IMR-90 (cell line): ENCODE data around the gene ITSN2. TPM values are rescaled to one million over a fixed set of nuclear protein-coding genes. Genes with fewer than 3 reads are reported as not detected.

Source experiments
- ATAC-seq: fragments of 200-7000 bp; cut with Tn5 transposase; 2 replicates; pipeline ENCODE4 v1.9.1; 2020; ENCODE audit warnings: low read depth, mild to moderate bottlenecking, moderate library complexity
- BruUV-seq: library from RNA; stranded (reverse); fragments of 400-500 nt; replicated peaks from 2 replicates; lab custom pipeline; 2021; lab: Mats Ljungman, UMichigan
- CTCF ChIA-PET: fragments of 300-600 bp; formaldehyde crosslinking; extraction: SDS; loops from one replicate; lab custom pipeline; 2021; ENCODE audit warnings: antibody characterized with exemption; lab: Yijun Ruan, JAX
- POLR2A ChIA-PET: fragments of 300-600 bp; sonication (Branson Sonifier 250); formaldehyde crosslinking; loops from one replicate; lab custom pipeline; 2022; ENCODE audit warnings: antibody characterized with exemption; ENCODE audit not compliant: unreplicated experiment; lab: Charles Lee
- DNase-seq: peaks from one replicate; pipeline ENCODE4 v3.0.0; 2013
- H2AFZ ChIP-seq: replicated peaks from 2 replicates; pipeline ENCODE3; 2013; ENCODE audit warnings: low read length, mild to moderate bottlenecking; ENCODE audit not compliant: poor library complexity
- H2AK5ac ChIP-seq: 2 replicates; pipeline ENCODE4 v1.6.1; 2013; ENCODE audit warnings: low read depth, low read length, inconsistent platforms
- H2AK9ac ChIP-seq: replicated peaks from 2 replicates; pipeline ENCODE3; 2013; ENCODE audit warnings: mild to moderate bottlenecking, low read depth, low read length, moderate library complexity; ENCODE audit not compliant: poor library complexity
- H2BK120ac ChIP-seq: 2 replicates; pipeline ENCODE4 v1.6.1; 2013; ENCODE audit warnings: low read depth, low read length, inconsistent platforms
- H2BK15ac ChIP-seq: 3 replicates; pipeline ENCODE4 v1.6.1; 2013; ENCODE audit warnings: low read depth, low read length, inconsistent platforms
- H2BK20ac ChIP-seq: 2 replicates; pipeline ENCODE4 v1.6.1; 2013; ENCODE audit warnings: low read depth, mild to moderate bottlenecking, inconsistent platforms, low read length, moderate library complexity
- H2BK5ac ChIP-seq: 2 replicates; pipeline ENCODE4 v1.6.1; 2013; ENCODE audit warnings: mild to moderate bottlenecking, low read depth, low read length, inconsistent platforms; ENCODE audit not compliant: poor library complexity, severe bottlenecking
- H3K14ac ChIP-seq: replicated peaks from 2 replicates; pipeline ENCODE4 v1.6.1; 2013; ENCODE audit warnings: low read depth, low read length, inconsistent platforms
- H3K18ac ChIP-seq: 2 replicates; pipeline ENCODE4 v1.6.1; 2013; ENCODE audit warnings: low read depth, low read length, control low read depth
- H3K23ac ChIP-seq: 2 replicates; pipeline ENCODE4 v1.6.1; 2013; ENCODE audit warnings: low read depth, low read length, inconsistent platforms
- H3K27ac ChIP-seq: 2 replicates; pipeline ENCODE4 v1.5.1; 2013; ENCODE audit warnings: mild to moderate bottlenecking, control low read depth, low read length; ENCODE audit not compliant: insufficient read depth
- H3K27me3 ChIP-seq: 2 replicates; pipeline ENCODE4 v1.6.1; 2013; ENCODE audit warnings: low read length; ENCODE audit not compliant: control insufficient read depth, insufficient read depth
- H3K36me3 ChIP-seq: 2 replicates; pipeline ENCODE4 v1.6.1; 2013; ENCODE audit warnings: low read length, mixed read lengths; ENCODE audit not compliant: control insufficient read depth, insufficient read depth
- H3K4ac ChIP-seq: 2 replicates; pipeline ENCODE4 v1.6.1; 2013; ENCODE audit warnings: low read depth, low read length, inconsistent platforms
- H3K4me1 ChIP-seq: 2 replicates; pipeline ENCODE4 v1.6.1; 2013; ENCODE audit warnings: low read length, mixed read lengths; ENCODE audit not compliant: control insufficient read depth, insufficient read depth
- H3K4me2 ChIP-seq: 2 replicates; pipeline ENCODE4 v1.6.1; 2013; ENCODE audit warnings: low read depth, mild to moderate bottlenecking, control low read depth, low read length, moderate library complexity
- H3K4me3 ChIP-seq: 2 replicates; pipeline ENCODE4 v1.5.1; 2013; ENCODE audit warnings: low read depth, mild to moderate bottlenecking, control low read depth, low read length, moderate library complexity; ENCODE audit not compliant: insufficient read depth
- H3K56ac ChIP-seq: 2 replicates; pipeline ENCODE4 v1.6.1; 2013; ENCODE audit warnings: low read length, inconsistent platforms; ENCODE audit not compliant: insufficient read depth; ENCODE audit errors: extremely low read depth
- H3K79me1 ChIP-seq, 2 experiments: 2 replicates each; pipeline ENCODE4 v1.6.1; 2013; ENCODE audit warnings: low read length in 2 of 2, inconsistent platforms in 1 of 2, low read depth in 1 of 2
- H3K9ac ChIP-seq: 2 replicates; pipeline ENCODE4 v1.6.1; 2013; ENCODE audit warnings: low read depth, low read length, control low read depth
- H3K9me1 ChIP-seq: 2 replicates; pipeline ENCODE4 v1.6.1; 2013; ENCODE audit warnings: low read length, inconsistent platforms; ENCODE audit not compliant: insufficient read depth
- H3K9me3 ChIP-seq: 2 replicates; pipeline ENCODE4 v1.6.1; 2013; ENCODE audit warnings: low read length; ENCODE audit not compliant: control insufficient read depth, insufficient read depth
- H4K20me1 ChIP-seq: 2 replicates; pipeline ENCODE4 v1.6.1; 2013; ENCODE audit warnings: low read length, inconsistent platforms; ENCODE audit not compliant: insufficient read depth
- H4K5ac ChIP-seq: 2 replicates; pipeline ENCODE4 v1.6.1; 2013; ENCODE audit warnings: mild to moderate bottlenecking, low read depth, low read length, control low read depth
- H4K8ac ChIP-seq, 2 experiments: 2 replicates each; pipeline ENCODE4 v1.6.1; 2013; ENCODE audit warnings: low read depth in 2 of 2, low read length in 2 of 2, control low read depth in 1 of 2, inconsistent platforms in 1 of 2
- H4K91ac ChIP-seq: 2 replicates; pipeline ENCODE4 v1.6.1; 2013; ENCODE audit warnings: low read depth, low read length, inconsistent platforms; ENCODE audit not compliant: insufficient read depth
- CHD1 ChIP-seq: IDR thresholded peaks from 2 replicates; pipeline ENCODE4 v1.6.1; 2012; ENCODE audit warnings: low read depth, low read length, improper control_type of control experiment
- MAFK ChIP-seq: IDR thresholded peaks from 2 replicates; pipeline ENCODE4 v1.6.1; 2012; ENCODE audit warnings: low read depth, low read length, improper control_type of control experiment
- dilution Hi-C: fragments of 300-500 bp; cut with HindIII; formaldehyde crosslinking; loops from one replicate; pipeline ENCODE4 v1.14.3; 2018; ENCODE audit warnings: low sequenced_read_pairs; ENCODE audit not compliant: unreplicated experiment
- in situ Hi-C: fragments of 300-500 bp; cut with MboI; formaldehyde crosslinking; loops from 3 replicates; pipeline ENCODE4 v1.14.3; 2019; ENCODE audit warnings: low sequenced_read_pairs, inconsistent platforms, mixed read lengths
- intact Hi-C: fragments of 100-400 bp; cut with micrococcal nuclease; formaldehyde crosslinking; loops from 2 replicates; pipeline ENCODE4 v1.10.0; 2022
- polyA plus RNA-seq, 3 experiments: library from polyadenylated mRNA; depleted of rRNA; stranded (reverse); fragments of >200 nt; gene quantifications; 2 replicates each; pipeline ENCODE4 v1.2.3, GENCODE V29; 2012; ENCODE audit warnings: low replicate concordance in 1 of 3
- total RNA-seq: library from RNA; depleted of rRNA; stranded (reverse); fragments of >200 nt; gene quantifications from 2 replicates; pipeline ENCODE4 v1.2.3, GENCODE V29; 2012
- TF ChIP-seq, protein P1 (sequence below): fragments of 150-350 bp; IDR thresholded peaks from 2 replicates; pipeline ENCODE4 v1.6.1; 2017; ENCODE audit warnings: mild to moderate bottlenecking, antibody characterized with exemption, low read length, low read depth
- TF ChIP-seq, protein P2 (sequence below): fragments of 150-350 bp; IDR thresholded peaks from 2 replicates; pipeline ENCODE4 v1.6.1; 2016; ENCODE audit warnings: low read depth, mild to moderate bottlenecking, low read length, moderate library complexity, borderline replicate concordance

ITSN2 gene
- total and polyA plus RNA-seq, 2 of the 4 experiments (the other 2 are of a cell fraction), result 10.7 to 17.2 TPM

DNA sequence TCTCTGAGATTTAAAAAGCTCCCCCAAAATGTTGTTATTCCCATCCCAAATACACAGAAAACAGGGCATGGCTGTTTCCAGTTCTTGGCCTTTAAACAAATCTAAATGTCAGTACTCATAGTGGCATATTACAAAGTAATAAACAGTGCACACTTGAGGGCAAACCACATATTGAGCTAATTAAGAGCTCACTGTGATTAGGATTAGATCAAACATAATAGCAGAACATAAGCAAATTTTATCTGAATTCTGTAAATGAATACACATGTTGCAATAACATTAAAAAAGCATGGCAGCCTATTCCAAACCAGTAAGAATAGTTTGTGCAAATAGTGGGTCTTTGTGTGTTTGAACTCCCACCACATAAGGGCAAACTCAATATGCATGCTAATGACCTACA lies 118.8 kb downstream of the ITSN2 start:
- Histone ChIP-seq H3K27me3 (no peaks in the 10 kb centered on the region), H4K5ac (no peak overlapping the region), H2AFZ (no peak overlapping the region), H3K9me3 (no peaks in the 10 kb centered on the region), H3K4me3 (no peak overlapping the region), H3K18ac (no peak overlapping the region), H3K56ac (no peak overlapping the region), H3K79me1 (no peaks in the 10 kb centered on the region), H3K14ac (no peak overlapping the region), H3K9me1 (no peaks in the 10 kb centered on the region), H2AK9ac (no peak overlapping the region), H3K4me2 (no peak overlapping the region), H3K27ac (no peak overlapping the region), H2BK20ac (no peak overlapping the region), H3K9ac (no peak overlapping the region), H2BK15ac (no peak overlapping the region), H2AK5ac (no peak overlapping the region), H4K8ac (no peak overlapping the region), H2BK5ac (no peak overlapping the region), H4K20me1 (no peaks in the 10 kb centered on the region), H3K23ac (no peak overlapping the region), H3K4ac (no peak overlapping the region), H2BK120ac (no peak overlapping the region), H3K4me1 (peaks cover 2% of the 10 kb centered on the region; the same call in 1 of the 2 replicates), H3K36me3 (peaks cover 11% of the 10 kb centered on the region), H4K91ac (no peak overlapping the region)
- in situ Hi-C loops, result no loop called here
- ChIA-PET POLR2A (no interaction called here), CTCF (no interaction called here)
- no peak for DNase-seq
- intact Hi-C loops, result no loop called here
- dilution Hi-C loops, result no loop called here
- TF ChIP-seq CHD1 (no peak), MAFK (no peak)
- TF ChIP-seq, protein P1, sequence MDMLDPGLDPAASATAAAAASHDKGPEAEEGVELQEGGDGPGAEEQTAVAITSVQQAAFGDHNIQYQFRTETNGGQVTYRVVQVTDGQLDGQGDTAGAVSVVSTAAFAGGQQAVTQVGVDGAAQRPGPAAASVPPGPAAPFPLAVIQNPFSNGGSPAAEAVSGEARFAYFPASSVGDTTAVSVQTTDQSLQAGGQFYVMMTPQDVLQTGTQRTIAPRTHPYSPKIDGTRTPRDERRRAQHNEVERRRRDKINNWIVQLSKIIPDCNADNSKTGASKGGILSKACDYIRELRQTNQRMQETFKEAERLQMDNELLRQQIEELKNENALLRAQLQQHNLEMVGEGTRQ, result no peak
- TF ChIP-seq, protein P2, sequence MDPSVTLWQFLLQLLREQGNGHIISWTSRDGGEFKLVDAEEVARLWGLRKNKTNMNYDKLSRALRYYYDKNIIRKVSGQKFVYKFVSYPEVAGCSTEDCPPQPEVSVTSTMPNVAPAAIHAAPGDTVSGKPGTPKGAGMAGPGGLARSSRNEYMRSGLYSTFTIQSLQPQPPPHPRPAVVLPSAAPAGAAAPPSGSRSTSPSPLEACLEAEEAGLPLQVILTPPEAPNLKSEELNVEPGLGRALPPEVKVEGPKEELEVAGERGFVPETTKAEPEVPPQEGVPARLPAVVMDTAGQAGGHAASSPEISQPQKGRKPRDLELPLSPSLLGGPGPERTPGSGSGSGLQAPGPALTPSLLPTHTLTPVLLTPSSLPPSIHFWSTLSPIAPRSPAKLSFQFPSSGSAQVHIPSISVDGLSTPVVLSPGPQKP, result no peak
- BruUV-seq, result no TSS peak
- no peak for ATAC-seq
